ENCODE measurements around the gene COL18A1.

GRCh38 chr21:45421846-45422775 lies 17.1 kb downstream of the COL18A1 start:
- TF ChIP-seq CTCF (conservative IDR thresholded peaks at IDR 0.05; ENCODE audit: low read depth, low read length): no peak
- TF ChIP-seq EZH2 (IDR thresholded peaks at IDR 0.05; ENCODE audit: low read length, unreplicated experiment): no peak
